ENCODE data around the gene GALNT10.

Gene GALNT10

GRCh38 chr5:154418344-154418820 is 227.8 kb downstream of the GALNT10 start:
- ATAC-seq, result no peak; the same call in 2 of the 3 replicates

GRCh38 chr5:154419236-154419635 is 228.7 kb downstream of the GALNT10 start:
- no peak for TF ChIP-seq TCF4 (CRISPR knock-in tag; IDR thresholded peaks at IDR 0.05; ENCODE audit: borderline replicate concordance)
- TF ChIP-seq PPARA (CRISPR knock-in tag; IDR thresholded peaks at IDR 0.05; ENCODE audit: borderline replicate concordance), result no peak
- TF ChIP-seq PATZ1 (CRISPR knock-in tag; IDR thresholded peaks at IDR 0.05; ENCODE audit: borderline replicate concordance), result no peak
- no peak for TF ChIP-seq ESRRG (CRISPR knock-in tag; IDR thresholded peaks at IDR 0.05)
- TF ChIP-seq TSHZ2 (CRISPR knock-in tag; IDR thresholded peaks at IDR 0.05), result no peak
- TF ChIP-seq ZFP3 (CRISPR knock-in tag; IDR thresholded peaks at IDR 0.05), result no peak
- TF ChIP-seq ISL1 (CRISPR knock-in tag; IDR thresholded peaks at IDR 0.05), result no peak
- no peak for TF ChIP-seq GLIS3 (CRISPR knock-in tag; IDR thresholded peaks at IDR 0.05)
- no peak for TF ChIP-seq ZFP30 (CRISPR knock-in tag; IDR thresholded peaks at IDR 0.05)
- no peak for TF ChIP-seq POU6F1 (CRISPR knock-in tag; IDR thresholded peaks at IDR 0.05; ENCODE audit: borderline replicate concordance, low read depth)
- no peak for TF ChIP-seq CREB5 (CRISPR knock-in tag; IDR thresholded peaks at IDR 0.05; ENCODE audit: low read depth)
- no peak for TF ChIP-seq CSRNP3 (CRISPR knock-in tag; IDR thresholded peaks at IDR 0.05)
- TF ChIP-seq OSR1 (CRISPR knock-in tag; IDR thresholded peaks at IDR 0.05), result no peak
- no peak for TF ChIP-seq BACH2 (CRISPR knock-in tag; IDR thresholded peaks at IDR 0.05; ENCODE audit: borderline replicate concordance)
- TF ChIP-seq ZNF70 (CRISPR knock-in tag; IDR thresholded peaks at IDR 0.05), result no peak
- no peak for TF ChIP-seq ZNF565 (CRISPR knock-in tag; conservative IDR thresholded peaks at IDR 0.05; ENCODE audit: low read depth)

More at GRCh38 chr5:154418344-154418820, 227.8 kb downstream of the GALNT10 start:
- TF ChIP-seq PATZ1 (CRISPR knock-in tag; IDR thresholded peaks at IDR 0.05; ENCODE audit: borderline replicate concordance), result no peak
- no peak for TF ChIP-seq GLIS3 (CRISPR knock-in tag; IDR thresholded peaks at IDR 0.05)
- TF ChIP-seq BACH2 (CRISPR knock-in tag; IDR thresholded peaks at IDR 0.05; ENCODE audit: borderline replicate concordance), result no peak
- no peak for TF ChIP-seq ISL1 (CRISPR knock-in tag; IDR thresholded peaks at IDR 0.05)
- no peak for TF ChIP-seq ZFP30 (CRISPR knock-in tag; IDR thresholded peaks at IDR 0.05)
- no peak for TF ChIP-seq ESRRG (CRISPR knock-in tag; IDR thresholded peaks at IDR 0.05)
- no peak for TF ChIP-seq TCF4 (CRISPR knock-in tag; IDR thresholded peaks at IDR 0.05; ENCODE audit: borderline replicate concordance)
- TF ChIP-seq ZFP3 (CRISPR knock-in tag; IDR thresholded peaks at IDR 0.05), result no peak
- no peak for TF ChIP-seq ZC3H10 (CRISPR knock-in tag; IDR thresholded peaks at IDR 0.05)
- TF ChIP-seq ZNF565 (CRISPR knock-in tag; conservative IDR thresholded peaks at IDR 0.05; ENCODE audit: low read depth), result no peak
- no peak for TF ChIP-seq CREB5 (CRISPR knock-in tag; IDR thresholded peaks at IDR 0.05; ENCODE audit: low read depth)

More at GRCh38 chr5:154419236-154419635, 228.7 kb downstream of the GALNT10 start:
- no peak for ATAC-seq
